OCI-LY7 (cell line): ENCODE data around the gene WIPF2.
"Not testable (repeated sequence)": the region's sequence is repeated elsewhere in the genome, so short reads cannot be mapped to it uniquely, and the experiment has no call there.

ENCODE experiments used
- CTCF ChIP-seq: fragments of 200-600 bp; sonication (generic); conservative IDR thresholded peaks from 2 replicates; pipeline ENCODE4 v1.5.1; 2014; ENCODE audit warnings: mild to moderate bottlenecking, antibody characterized with exemption, low read length, moderate library complexity, mixed read lengths
- EZH2phosphoT487 ChIP-seq: fragments of 200-600 bp; sonication (generic); IDR thresholded peaks from 2 replicates; pipeline ENCODE4 v1.6.1; 2018; ENCODE audit warnings: low read depth, borderline replicate concordance, mild to moderate bottlenecking, mixed run types, antibody characterized with exemption, low read length, moderate library complexity, mixed read lengths

DNA sequence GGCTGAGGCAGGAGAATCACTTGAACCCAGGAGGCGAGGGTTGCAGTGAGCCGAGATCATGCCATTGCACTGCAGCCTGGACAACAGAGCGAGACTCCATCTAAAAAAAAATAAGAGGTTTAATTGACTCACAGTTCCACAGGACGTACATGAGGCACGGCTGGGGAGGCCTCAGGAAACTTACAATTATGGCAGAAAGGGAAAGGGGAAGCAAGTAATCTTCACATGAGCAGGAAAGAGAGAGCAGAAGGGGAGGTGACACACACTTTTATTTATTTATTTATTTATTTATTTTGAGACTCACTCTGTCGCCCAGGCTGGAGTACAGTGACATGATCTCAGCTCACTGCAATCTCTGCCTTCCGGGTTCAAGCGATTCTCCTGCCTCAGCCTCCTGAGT lies 12.9 kb upstream of the WIPF2 start:
- TF ChIP-seq CTCF, EZH2phosphoT487: not testable (repeated sequence)
